K562 (cell line): ENCODE measurements around the gene VSIG10L. TPM values are rescaled to one million over a fixed set of nuclear protein-coding genes. Genes with fewer than 3 reads are reported as not detected.
A peak's percentile ranks its signal among the peaks of the same experiment; 100 is the strongest.

Experiments used
- DEAF1 ChIP-seq: fragments of 450-650 bp; formaldehyde crosslinking; IDR thresholded peaks from 2 replicates; pipeline ENCODE4 v1.4.0; 2020; ENCODE audit warnings: mild to moderate bottlenecking, moderate library complexity
- E2F8 ChIP-seq: fragments of 450-650 bp; IDR thresholded peaks from 2 replicates; pipeline ENCODE4 v1.7.1; 2018; ENCODE audit warnings: mild to moderate bottlenecking, low read depth; ENCODE audit not compliant: partially characterized antibody
- FOXM1 ChIP-seq, 2 experiments: fragments of 450-650 bp in 1 of 2; sonication (generic) in 1 of 2; formaldehyde crosslinking in 1 of 2; IDR thresholded peaks; 2 replicates each; pipeline versions ENCODE4 v1.6.1 to v1.9.0; 2017 to 2022; ENCODE audit warnings: low read depth in 2 of 2, mild to moderate bottlenecking in 2 of 2, missing genetic modification reagents in 1 of 2, moderate library complexity in 1 of 2
- HOXB6 ChIP-seq: fragments of 250-450 bp; sonication (Bioruptor Pico); IDR thresholded peaks from 2 replicates; pipeline ENCODE4 v1.5.1; 2022; ENCODE audit warnings: mild to moderate bottlenecking, borderline replicate concordance
- KLF13 ChIP-seq: fragments of 450-650 bp; IDR thresholded peaks from 2 replicates; pipeline ENCODE4 v1.6.1; 2016; ENCODE audit warnings: missing genetic modification characterization, low read depth, mild to moderate bottlenecking, missing compliant biosample characterization, moderate library complexity, borderline replicate concordance
- L3MBTL2 ChIP-seq: fragments of 450-650 bp; IDR thresholded peaks from 2 replicates; pipeline ENCODE4 v1.6.1; 2016; ENCODE audit warnings: mild to moderate bottlenecking, moderate library complexity
- LEF1 ChIP-seq: fragments of 450-650 bp; IDR thresholded peaks from 2 replicates; pipeline ENCODE4 v1.6.1; 2016; ENCODE audit warnings: mild to moderate bottlenecking
- MYNN ChIP-seq, 2 experiments: sonication (generic); formaldehyde crosslinking in 1 of 2; IDR thresholded peaks; 2 replicates each; pipeline versions ENCODE4 v1.5.0 to v1.6.1; 2016 to 2020; ENCODE audit warnings: antibody characterized with exemption in 1 of 2, missing genetic modification reagents in 1 of 2
- PATZ1 ChIP-seq: fragments of 250-450 bp; sonication (Bioruptor Pico); IDR thresholded peaks from 2 replicates; pipeline ENCODE4 v1.5.0; 2020; ENCODE audit warnings: mild to moderate bottlenecking, borderline replicate concordance
- PHF8 ChIP-seq: fragments of 200-600 bp; sonication (generic); IDR thresholded peaks from 2 replicates; pipeline ENCODE4 v1.6.1; 2012; ENCODE audit warnings: mixed run types, mild to moderate bottlenecking, inconsistent platforms, low read length, moderate library complexity, borderline replicate concordance
- RB1 ChIP-seq: fragments of 450-650 bp; IDR thresholded peaks from 2 replicates; pipeline ENCODE4 v1.6.1; 2017; ENCODE audit warnings: low read depth, mild to moderate bottlenecking
- SMAD4 ChIP-seq: fragments of 250-450 bp; sonication (Bioruptor Pico); conservative IDR thresholded peaks from 2 replicates; pipeline ENCODE4 v1.8.0; 2021; ENCODE audit warnings: inconsistent platforms, mild to moderate bottlenecking, moderate library complexity
- SMARCA5 ChIP-seq: fragments of 450-650 bp; IDR thresholded peaks from 2 replicates; pipeline ENCODE4 v1.6.1; 2016
- THRAP3 ChIP-seq: fragments of 450-650 bp; IDR thresholded peaks from 2 replicates; pipeline ENCODE4 v1.6.1; 2016; ENCODE audit warnings: mild to moderate bottlenecking, inconsistent platforms, borderline replicate concordance
- TRIM28 ChIP-seq: fragments of 450-650 bp; IDR thresholded peaks from 2 replicates; pipeline ENCODE4 v1.6.1; 2017
- ZBTB26 ChIP-seq: fragments of 450-650 bp; formaldehyde crosslinking; IDR thresholded peaks from 2 replicates; pipeline ENCODE4 v1.4.0; 2022; ENCODE audit warnings: missing genetic modification characterization
- ZEB2 ChIP-seq: fragments of 450-650 bp; IDR thresholded peaks from 2 replicates; pipeline ENCODE4 v1.6.1; 2016
- ZFP30 ChIP-seq: fragments of 250-450 bp; sonication (Bioruptor Pico); IDR thresholded peaks from 2 replicates; pipeline ENCODE4 v1.8.0; 2022; ENCODE audit warnings: moderate library complexity, mild to moderate bottlenecking, inconsistent platforms, borderline replicate concordance
- ZNF263 ChIP-seq: sonication (generic); formaldehyde crosslinking; IDR thresholded peaks from 2 replicates; pipeline ENCODE4 v1.8.0; 2022; ENCODE audit warnings: mild to moderate bottlenecking, missing genetic modification reagents, borderline replicate concordance
- polyA plus RNA-seq, 8 experiments: library from polyadenylated mRNA; depleted of rRNA in 4 of 8; stranded (reverse) in 5 of 8; unstranded in 3 of 8; fragments of >200 nt; fragmentation: Nextera tagmentation in 2 of 8; fragmentation: Illumina TruSeq in 1 of 8; extraction: Ambion mirVana in 2 of 8; extraction: Trizol in 1 of 8; gene quantifications; 2 replicates each; pipeline versions ENCODE4 v1.2.1 to v1.2.3, GENCODE V29; 2011 to 2014; ENCODE audit warnings: inconsistent platforms in 1 of 8, missing spikeins in 1 of 8
- total RNA-seq, 7 experiments: library from RNA; depleted of rRNA in 6 of 7; stranded (reverse); fragments of >200 nt in 6 of 7; fragmentation: Illumina TruSeq in 2 of 7; extraction: Trizol in 2 of 7; gene quantifications; 2 replicates each; pipeline versions ENCODE4 v1.2.1 to v1.2.3, GENCODE V29; 2011 to 2021; ENCODE audit warnings: low replicate concordance in 1 of 7

Gene VSIG10L
- total and polyA plus RNA-seq, 9 of the 15 experiments (the other 6 are each of a cell fraction or from before 2014, with no cell fraction given) = 1.1 to 7.6 (median 2.2) TPM

- TF ChIP-seq RB1 (0 out of 2 replicates have a peak, but pooled peaks have one; percentile 8), ZEB2 (peak; percentile 27; the same call in 1 of the 2 replicates), ZBTB26 (CRISPR knock-in tag) (peak; percentile 34; the same call in 1 of the 2 replicates), LEF1 (peak; percentile 27; the same call in 1 of the 2 replicates), DEAF1 (CRISPR knock-in tag) (no peak), HOXB6 (CRISPR knock-in tag) (no peak), E2F8 (no peak), L3MBTL2 (no peak; the same call in 1 of the 2 replicates), TRIM28 (no peak), MYNN (IDR thresholded peaks at IDR 0.05) (0 out of 2 replicates have a peak, but pooled peaks have one; percentile 30), MYNN (CRISPR knock-in tag; IDR thresholded peaks at IDR 0.05) (no peak), FOXM1 (IDR thresholded peaks at IDR 0.05; ENCODE audit: low read depth) (no peak), FOXM1 (CRISPR knock-in tag; IDR thresholded peaks at IDR 0.05; ENCODE audit: low read depth) (0 out of 2 replicates have a peak, but pooled peaks have one; percentile 19), PHF8 (peak; percentile 64; the same call in 1 of the 2 replicates), PATZ1 (CRISPR knock-in tag) (no peak), SMARCA5 (peak; percentile 78), THRAP3 (peak; percentile 92), KLF13 (no peak), SMAD4 (CRISPR knock-in tag) (peak; percentile 48), ZNF263 (CRISPR knock-in tag) (peak; percentile 42; the same call in 1 of the 2 replicates), ZFP30 (CRISPR knock-in tag) (no peak)
These were observed 24.7 kb upstream of the VSIG10L start (continued) for GRCh38 chr19:51366389-51367254.
